CD14-positive monocyte (primary cell): Measurements from ENCODE around the gene PAM. TPM values are rescaled to one million over a fixed set of nuclear protein-coding genes. Genes with fewer than 3 reads are reported as not detected.

Source experiments
- DNase-seq, 3 donors: peaks; one replicate each; pipeline ENCODE4 v3.0.0-alpha.2; 2011 to 2022
- H2AFZ ChIP-seq: 2 replicates; pipeline ENCODE4 v1.6.0; 2012; ENCODE audit warnings: mild to moderate bottlenecking, low read depth, low read length, inconsistent platforms; ENCODE audit not compliant: insufficient read depth, poor library complexity, severe bottlenecking
- H3K27ac ChIP-seq, 2 donors: 1 replicate in 1 of 2; 2 replicates in 1 of 2; pipeline ENCODE4 v1.5.1; 2012 to 2013; ENCODE audit warnings: low read length in 2 of 2, control low read depth in 1 of 2, inconsistent platforms in 1 of 2, low read depth in 1 of 2, mild to moderate bottlenecking in 1 of 2
- H3K27me3 ChIP-seq, 2 donors: one replicate each; pipeline versions ENCODE4 v1.6.0 to v1.6.1; 2011 to 2013; ENCODE audit warnings: low read length in 2 of 2; ENCODE audit not compliant: control insufficient read depth in 2 of 2, insufficient read depth in 2 of 2
- H3K36me3 ChIP-seq, 2 donors: replicated peaks in 1 of 2; 1 replicate in 1 of 2; 2 replicates in 1 of 2; pipeline versions ENCODE4 v1.5.1 to v1.6.1; 2012 to 2013; ENCODE audit warnings: low read length in 2 of 2, control low read depth in 1 of 2, inconsistent platforms in 1 of 2, mild to moderate bottlenecking in 1 of 2; ENCODE audit not compliant: insufficient read depth in 2 of 2, control insufficient read depth in 1 of 2
- H3K4me1 ChIP-seq, 2 donors: 1 replicate in 1 of 2; 2 replicates in 1 of 2; pipeline versions ENCODE4 v1.5.1 to v1.6.1; 2012 to 2013; ENCODE audit warnings: low read length in 2 of 2, control low read depth in 1 of 2, inconsistent platforms in 1 of 2, mild to moderate bottlenecking in 1 of 2, moderate library complexity in 1 of 2; ENCODE audit not compliant: insufficient read depth in 2 of 2, control insufficient read depth in 1 of 2
- H3K4me2 ChIP-seq: replicated peaks from 2 replicates; pipeline ENCODE3; 2012; ENCODE audit warnings: low read length, moderate library complexity, mild to moderate bottlenecking; ENCODE audit not compliant: poor library complexity, severe bottlenecking; ENCODE audit errors: extremely low read depth
- H3K4me3 ChIP-seq, 3 experiments: fragments of 200-600 bp in 1 of 3; sonication (generic) in 1 of 3; replicated peaks in 1 of 3; 1 replicate in 2 of 3; 2 replicates in 1 of 3; pipeline ENCODE4 v1.5.1; 2011 to 2013; ENCODE audit warnings: low read length in 3 of 3, mild to moderate bottlenecking in 3 of 3, control low read depth in 2 of 3, low read depth in 2 of 3, inconsistent platforms in 1 of 3, moderate library complexity in 1 of 3
- H3K79me2 ChIP-seq: 2 replicates; pipeline ENCODE4 v1.6.0; 2012; ENCODE audit warnings: mild to moderate bottlenecking, control low read depth, inconsistent platforms, low read length, moderate library complexity; ENCODE audit not compliant: insufficient read depth
- H3K9ac ChIP-seq: 2 replicates; pipeline ENCODE4 v1.6.0; 2017; ENCODE audit warnings: low read length, mild to moderate bottlenecking; ENCODE audit not compliant: insufficient read depth, poor library complexity, severe bottlenecking
- H3K9me3 ChIP-seq, 2 donors: replicated peaks in 1 of 2; 1 replicate in 1 of 2; 2 replicates in 1 of 2; pipeline versions ENCODE4 v1.5.1 to v1.6.1; 2012 to 2013; ENCODE audit warnings: low read length in 2 of 2, control low read depth in 1 of 2; ENCODE audit not compliant: control insufficient read depth in 1 of 2, insufficient read depth in 1 of 2
- H4K20me1 ChIP-seq: 2 replicates; pipeline ENCODE4 v1.6.0; 2012; ENCODE audit warnings: mild to moderate bottlenecking, low read length, control low read depth, moderate library complexity; ENCODE audit not compliant: insufficient read depth
- H3K27ac Mint-ChIP-seq, 7 donors: one replicate each; pipeline ENCODE4 v1.8.0; 2020; ENCODE audit warnings: mild to moderate bottlenecking in 7 of 7, mixed read lengths in 7 of 7, moderate library complexity in 6 of 7, inconsistent platforms in 2 of 7
- H3K27me3 Mint-ChIP-seq, 3 donors: one replicate each; pipeline ENCODE4 v1.8.0; 2021 to 2022; ENCODE audit warnings: low read depth in 3 of 3, mild to moderate bottlenecking in 3 of 3, mixed read lengths in 3 of 3, moderate library complexity in 3 of 3, inconsistent platforms in 1 of 3
- H3K36me3 Mint-ChIP-seq, 2 donors: one replicate each; pipeline ENCODE4 v1.8.0; 2020; ENCODE audit warnings: mixed read lengths in 2 of 2, inconsistent platforms in 1 of 2, mild to moderate bottlenecking in 1 of 2
- H3K4me1 Mint-ChIP-seq: one replicate; pipeline ENCODE4 v1.8.0; 2020; ENCODE audit warnings: mild to moderate bottlenecking, mixed read lengths
- H3K4me3 Mint-ChIP-seq, 2 donors: one replicate each; pipeline ENCODE4 v1.8.0; 2020; ENCODE audit warnings: mild to moderate bottlenecking in 2 of 2, mixed read lengths in 2 of 2, moderate library complexity in 1 of 2
- H3K9me3 Mint-ChIP-seq, 7 donors: one replicate each; pipeline ENCODE4 v1.8.0; 2020 to 2022; ENCODE audit warnings: mixed read lengths in 7 of 7, mild to moderate bottlenecking in 6 of 7, moderate library complexity in 6 of 7, inconsistent platforms in 2 of 7
- CTCF ChIP-seq: fragments of 200-600 bp; IDR thresholded peaks from one replicate; pipeline ENCODE4 v1.8.0; 2022; ENCODE audit warnings: antibody characterized with exemption, mild to moderate bottlenecking
- WGBS: methylation state at CpG from one replicate; pipeline ENCODE4 v1.1.5; 2013; ENCODE audit warnings: missing lambda C conversion rate; ENCODE audit not compliant: insufficient coverage; 5-methylcytosine and 5-hydroxymethylcytosine counted together
- intact Hi-C, 2 donors: fragments of 100-400 bp; cut with micrococcal nuclease; formaldehyde crosslinking; loops; one replicate each; pipeline versions ENCODE4 v1.15.0 to v1.15.1; 2023
- polyA plus RNA-seq, 3 donors: library from polyadenylated mRNA; depleted of rRNA in 1 of 3; unstranded in 2 of 3; stranded (reverse) in 1 of 3; fragments of 300-500 nt in 2 of 3; fragments of >200 nt in 1 of 3; fragmentation: Illumina TruSeq in 2 of 3; gene quantifications; 1 replicate in 2 of 3; 2 replicates in 1 of 3; pipeline ENCODE4 v1.2.3, GENCODE V29; 2012 to 2021

The PAM gene
- polyA plus RNA-seq, 3 donors: 11.8 to 27.4 (median 12.8) TPM

- DNase-seq: no peak
- no peak overlapping the region for H3K4me3 Mint-ChIP-seq
- Histone ChIP-seq H3K36me3 (no peaks in the 10 kb centered on the region), H3K4me1 (peaks cover 21 to 33% of the 10 kb centered on the region in 2 donors), H3K4me2 (no peak overlapping the region), H3K9me3 (no peaks in the 10 kb centered on the region), H3K79me2 (no peaks in the 10 kb centered on the region), H4K20me1 (no peaks in the 10 kb centered on the region), H3K27ac (no peak overlapping the region), H3K9ac (no peak overlapping the region), H3K4me3 (no peak overlapping the region), H2AFZ (no peak overlapping the region), H3K27me3 (no peaks in the 10 kb centered on the region)
- H3K27ac Mint-ChIP-seq: no peak overlapping the region
- intact Hi-C loops: no loop called here
- H3K27me3 Mint-ChIP-seq: peaks cover 0 to 1% (median 0%) of the 10 kb centered on the region in 3 donors
- no CpG with 5 or more reads among the region's 1 CpG for WGBS
- peaks cover 0 to 5% (median 2%) of the 10 kb centered on the region in 7 donors for H3K9me3 Mint-ChIP-seq
- no peak for TF ChIP-seq CTCF
- H3K36me3 Mint-ChIP-seq: peaks cover 0 to 3% of the 10 kb centered on the region in 2 donors
- H3K4me1 Mint-ChIP-seq: peaks cover 48% of the 10 kb centered on the region
Observed at GRCh38 chr5:102833146-102833545, 78.0 kb downstream of the PAM start.

GRCh38 chr5:102834438-102834964 is 79.4 kb downstream of the PAM start:
- H3K9me3 Mint-ChIP-seq: peaks cover 0 to 3% (median under 1%) of the 10 kb centered on the region in 7 donors
- H3K4me1 Mint-ChIP-seq: peaks cover 51% of the 10 kb centered on the region
- Histone ChIP-seq H2AFZ (no peak overlapping the region), H3K9me3 (no peaks in the 10 kb centered on the region), H3K4me3 (no peak overlapping the region), H3K36me3 (no peaks in the 10 kb centered on the region), H3K79me2 (no peaks in the 10 kb centered on the region), H3K27me3 (no peaks in the 10 kb centered on the region), H4K20me1 (no peaks in the 10 kb centered on the region), H3K27ac (no peak overlapping the region), H3K4me1 (peaks cover 21 to 33% of the 10 kb centered on the region in 2 donors), H3K9ac (no peak overlapping the region), H3K4me2 (no peak overlapping the region)
- intact Hi-C loops: no loop called here
- peak overlapping the region in 1 of 7 donors; percentile 58 for H3K27ac Mint-ChIP-seq
- H3K27me3 Mint-ChIP-seq: no peaks in the 10 kb centered on the region
- H3K4me3 Mint-ChIP-seq: no peak overlapping the region
- H3K36me3 Mint-ChIP-seq: peaks cover 0 to 3% of the 10 kb centered on the region in 2 donors
- WGBS: no CpG with 5 or more reads among the region's 1 CpG
- no peak for DNase-seq
- no peak for TF ChIP-seq CTCF
